Endodermal cell (in vitro differentiated cells): ENCODE results near the gene CCDC24. TPM values are rescaled to one million over a fixed set of nuclear protein-coding genes. Genes with fewer than 3 reads are reported as not detected.

Source experiments
- DNase-seq: peaks from one replicate; pipeline ENCODE4 v3.0.0-alpha.2; 2017
- H3K27ac ChIP-seq: 2 replicates; pipeline ENCODE4 v1.5.1; 2013; ENCODE audit warnings: mild to moderate bottlenecking, low read depth, low read length, moderate library complexity
- H3K27me3 ChIP-seq: 2 replicates; pipeline ENCODE4 v1.6.1; 2013; ENCODE audit warnings: mild to moderate bottlenecking, low read length, moderate library complexity; ENCODE audit not compliant: insufficient read depth, control insufficient read depth, poor library complexity, severe bottlenecking
- H3K36me3 ChIP-seq: 2 replicates; pipeline ENCODE4 v1.7.0; 2013; ENCODE audit warnings: mild to moderate bottlenecking, low read length, moderate library complexity; ENCODE audit not compliant: control insufficient read depth, insufficient read depth
- H3K4me1 ChIP-seq: one replicate; pipeline ENCODE4 v1.7.0; 2013; ENCODE audit warnings: low read length; ENCODE audit not compliant: control insufficient read depth, insufficient read depth
- H3K4me3 ChIP-seq: 2 replicates; pipeline ENCODE4 v1.5.1; 2013; ENCODE audit warnings: mild to moderate bottlenecking, low read length, moderate library complexity
- H3K9ac ChIP-seq: 2 replicates; pipeline ENCODE4 v1.6.1; 2013; ENCODE audit warnings: mild to moderate bottlenecking, low read length, moderate library complexity; ENCODE audit not compliant: poor library complexity, severe bottlenecking; ENCODE audit errors: extremely low read depth
- H3K9me3 ChIP-seq: 2 replicates; pipeline ENCODE4 v1.6.1; 2013; ENCODE audit warnings: mild to moderate bottlenecking, low read length, moderate library complexity; ENCODE audit not compliant: control insufficient read depth
- H3K27ac Mint-ChIP-seq: 2 replicates; pipeline ENCODE4 v1.8.0; 2020; ENCODE audit warnings: mixed read lengths
- H3K27me3 Mint-ChIP-seq: 2 replicates; pipeline ENCODE4 v1.8.0; 2021; ENCODE audit warnings: mild to moderate bottlenecking, mixed read lengths; ENCODE audit not compliant: insufficient read depth
- H3K36me3 Mint-ChIP-seq: 2 replicates; pipeline ENCODE4 v1.8.0; 2020; ENCODE audit warnings: low read depth, mixed read lengths
- H3K4me1 Mint-ChIP-seq: 2 replicates; pipeline ENCODE4 v1.8.0; 2020; ENCODE audit warnings: mixed read lengths
- H3K4me3 Mint-ChIP-seq: 2 replicates; pipeline ENCODE4 v1.8.0; 2020; ENCODE audit warnings: mild to moderate bottlenecking, moderate library complexity, mixed read lengths
- H3K9me3 Mint-ChIP-seq: 2 replicates; pipeline ENCODE4 v1.8.0; 2020; ENCODE audit warnings: mild to moderate bottlenecking, mixed read lengths
- WGBS, 2 experiments: methylation state at CpG; one replicate each; pipeline versions ENCODE4 v1.1.5 to v1.1.7; 2013; ENCODE audit warnings: missing lambda C conversion rate in 2 of 2, mixed read lengths in 1 of 2; ENCODE audit not compliant: insufficient coverage in 1 of 2, insufficient read length in 1 of 2; 5-methylcytosine and 5-hydroxymethylcytosine counted together
- total RNA-seq, 2 donors: library from RNA; stranded (reverse); fragmentation: NEBNext Ultra II Directional in 1 of 2; extraction: Animal tissue kit (Norgen Biotek cat#: 25700) in 1 of 2; gene quantifications; 2 replicates in 1 of 2; 3 replicates in 1 of 2; pipeline ENCODE4 v1.2.1, GENCODE V29; 2021
- TF ChIP-seq, protein P1 (sequence below): fragments of 200-600 bp; sonication (generic); conservative IDR thresholded peaks from 2 replicates; pipeline ENCODE4 v1.5.0; 2021; ENCODE audit warnings: antibody characterized with exemption, mild to moderate bottlenecking

CCDC24 gene
- total RNA-seq, 2 donors from 2014 or later = 26.6 to 31.1 TPM

- Mint-ChIP-seq H3K27ac (no peak overlapping the region), H3K9me3 (no peaks in the 10 kb centered on the region), H3K4me3 (no peak overlapping the region), H3K27me3 (no peaks in the 10 kb centered on the region), H3K4me1 (peaks cover 2% of the 10 kb centered on the region), H3K36me3 (peaks cover 7% of the 10 kb centered on the region)
- TF ChIP-seq, protein P1, sequence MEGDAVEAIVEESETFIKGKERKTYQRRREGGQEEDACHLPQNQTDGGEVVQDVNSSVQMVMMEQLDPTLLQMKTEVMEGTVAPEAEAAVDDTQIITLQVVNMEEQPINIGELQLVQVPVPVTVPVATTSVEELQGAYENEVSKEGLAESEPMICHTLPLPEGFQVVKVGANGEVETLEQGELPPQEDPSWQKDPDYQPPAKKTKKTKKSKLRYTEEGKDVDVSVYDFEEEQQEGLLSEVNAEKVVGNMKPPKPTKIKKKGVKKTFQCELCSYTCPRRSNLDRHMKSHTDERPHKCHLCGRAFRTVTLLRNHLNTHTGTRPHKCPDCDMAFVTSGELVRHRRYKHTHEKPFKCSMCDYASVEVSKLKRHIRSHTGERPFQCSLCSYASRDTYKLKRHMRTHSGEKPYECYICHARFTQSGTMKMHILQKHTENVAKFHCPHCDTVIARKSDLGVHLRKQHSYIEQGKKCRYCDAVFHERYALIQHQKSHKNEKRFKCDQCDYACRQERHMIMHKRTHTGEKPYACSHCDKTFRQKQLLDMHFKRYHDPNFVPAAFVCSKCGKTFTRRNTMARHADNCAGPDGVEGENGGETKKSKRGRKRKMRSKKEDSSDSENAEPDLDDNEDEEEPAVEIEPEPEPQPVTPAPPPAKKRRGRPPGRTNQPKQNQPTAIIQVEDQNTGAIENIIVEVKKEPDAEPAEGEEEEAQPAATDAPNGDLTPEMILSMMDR = no peak
- Histone ChIP-seq H3K9me3 (no peaks in the 10 kb centered on the region), H3K4me1 (no peaks in the 10 kb centered on the region), H3K27me3 (no peaks in the 10 kb centered on the region), H3K9ac (no peak overlapping the region), H3K4me3 (no peak overlapping the region), H3K36me3 (no peaks in the 10 kb centered on the region), H3K27ac (no peak overlapping the region)
- no peak for DNase-seq
- 81 to 89% methylated on average over 7 to 8 of the region's 8 CpGs for WGBS, 2 experiments
Observed at GRCh38 chr1:44021156-44021555, 29.8 kb downstream of the CCDC24 start.

GRCh38 chr1:44021581-44022321 is 30.4 kb downstream of the CCDC24 start:
- no peak overlapping the region for H3K4me3 ChIP-seq
- no peaks in the 10 kb centered on the region for H3K4me1 ChIP-seq
- no peak overlapping the region for H3K27ac Mint-ChIP-seq
- peaks cover 7% of the 10 kb centered on the region for H3K36me3 Mint-ChIP-seq
- no peak overlapping the region for H3K27ac ChIP-seq
- H3K9me3 ChIP-seq = no peaks in the 10 kb centered on the region
- H3K27me3 ChIP-seq = no peaks in the 10 kb centered on the region
- 89 to 94% methylated on average over 6 to 10 of the region's 10 CpGs for WGBS, 2 experiments
- H3K27me3 Mint-ChIP-seq = no peaks in the 10 kb centered on the region
- H3K4me1 Mint-ChIP-seq = peaks cover 2% of the 10 kb centered on the region
- no peak for DNase-seq
- no peak overlapping the region for H3K9ac ChIP-seq
- H3K4me3 Mint-ChIP-seq = no peak overlapping the region
- H3K9me3 Mint-ChIP-seq = no peaks in the 10 kb centered on the region
- TF ChIP-seq, protein P1 = peak; percentile 53
- no peaks in the 10 kb centered on the region for H3K36me3 ChIP-seq

DNA sequence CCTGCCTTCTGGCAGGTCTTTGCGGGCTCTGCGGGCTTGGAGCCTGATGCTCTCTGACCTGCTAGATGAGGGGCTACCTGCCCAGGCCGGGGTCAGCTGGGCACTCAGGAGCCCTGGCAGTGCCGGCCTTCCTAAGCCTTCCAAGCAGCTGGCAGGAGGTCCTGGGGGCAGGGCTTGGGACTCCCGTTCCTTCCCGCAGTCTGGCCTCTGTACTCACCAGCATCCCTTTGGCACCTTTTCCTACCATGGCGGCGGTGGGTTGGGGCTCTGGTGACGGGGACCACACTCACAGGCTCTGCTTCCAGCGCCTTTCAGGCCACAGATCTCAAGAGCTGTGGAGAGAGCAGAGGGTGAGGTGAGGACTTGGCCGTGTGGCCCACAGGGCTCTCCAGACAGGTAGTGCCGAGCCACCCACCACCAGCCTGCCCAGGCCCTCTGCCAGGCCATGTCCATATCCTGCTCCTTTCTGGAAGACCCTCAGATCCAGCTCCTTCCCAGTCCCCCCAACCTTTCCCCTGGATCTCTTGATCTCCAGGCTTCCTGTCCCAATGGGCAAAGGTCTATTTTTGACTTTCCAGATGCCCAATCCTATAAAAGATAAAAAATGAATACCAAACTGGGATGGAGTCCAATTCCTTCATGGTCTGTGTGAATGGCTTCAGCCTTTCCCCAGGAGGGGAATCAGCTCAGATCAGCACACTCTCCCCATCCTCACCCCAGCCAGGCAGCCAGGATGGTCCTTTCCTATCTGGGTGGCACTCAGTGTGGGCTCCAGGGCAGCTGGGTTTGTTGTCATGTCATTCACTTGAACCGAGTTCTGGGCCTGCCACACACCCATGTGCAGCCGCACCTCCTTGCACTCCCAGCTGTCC is 32.9 kb downstream of the CCDC24 start:
- Mint-ChIP-seq H3K27me3 (peaks cover 6% of the 10 kb centered on the region), H3K4me3 (no peak overlapping the region), H3K27ac (no peak overlapping the region), H3K36me3 (peaks cover 7% of the 10 kb centered on the region), H3K4me1 (peaks cover 9% of the 10 kb centered on the region), H3K9me3 (no peaks in the 10 kb centered on the region)
- TF ChIP-seq, protein P1 = no peak
- no peak overlapping the region for H3K4me3 ChIP-seq
- no peaks in the 10 kb centered on the region for H3K4me1 ChIP-seq
- H3K9ac ChIP-seq = no peak overlapping the region
- H3K27ac ChIP-seq = no peak overlapping the region
- H3K36me3 ChIP-seq = no peaks in the 10 kb centered on the region
- no peaks in the 10 kb centered on the region for H3K9me3 ChIP-seq
- WGBS, 2 experiments = 92 to 94% methylated on average over 8 to 14 of the region's 14 CpGs
- H3K27me3 ChIP-seq = no peaks in the 10 kb centered on the region
- no peak for DNase-seq
